Activated CD4-positive, alpha-beta T cell treated with anti-CD3 and anti-CD28 coated beads for 1 hour (primary cell): ENCODE results near the gene CDK13.
A peak's percentile ranks its signal among the peaks of the same experiment; 100 is the strongest.
"Not testable (repeated sequence)": the region's sequence is repeated elsewhere in the genome, so short reads cannot be mapped to it uniquely, and the experiment has no call there.

Experiments used
- DNase-seq: peaks from one replicate; pipeline ENCODE4 v3.0.0-alpha.2; 2020

CDK13 gene

GRCh38 chr7:39949971-39950472 is at the start of gene CDK13:
Gene CDK13 (plus strand): TSS chr7:39950256. CDS start chr7:39950642, 386 bp downstream.
- DNase-seq = peak; percentile 81

GRCh38 chr7:39904077-39904486 is 46.0 kb upstream of the CDK13 start:
- DNase-seq = no peak

DNA sequence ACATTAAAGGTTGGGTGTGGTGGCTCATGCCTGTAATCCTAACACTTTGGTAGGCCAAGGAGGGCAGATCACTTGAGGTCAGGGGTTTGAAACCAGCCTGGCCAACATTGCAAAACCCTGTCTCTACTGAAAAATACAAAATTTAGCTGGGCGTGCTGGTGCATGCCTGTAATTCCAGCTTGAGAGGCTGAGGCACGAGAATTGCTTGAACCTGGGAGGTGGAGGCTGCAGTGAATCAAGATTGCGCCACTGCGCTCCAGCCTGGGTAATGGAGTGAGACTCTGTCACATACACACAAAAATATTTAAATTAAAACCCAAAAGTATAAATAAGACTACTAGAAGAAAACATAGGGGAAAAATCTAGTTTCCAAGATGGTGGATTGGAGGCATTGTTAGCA is 41.9 kb upstream of the CDK13 start:
- no peak for DNase-seq

DNA sequence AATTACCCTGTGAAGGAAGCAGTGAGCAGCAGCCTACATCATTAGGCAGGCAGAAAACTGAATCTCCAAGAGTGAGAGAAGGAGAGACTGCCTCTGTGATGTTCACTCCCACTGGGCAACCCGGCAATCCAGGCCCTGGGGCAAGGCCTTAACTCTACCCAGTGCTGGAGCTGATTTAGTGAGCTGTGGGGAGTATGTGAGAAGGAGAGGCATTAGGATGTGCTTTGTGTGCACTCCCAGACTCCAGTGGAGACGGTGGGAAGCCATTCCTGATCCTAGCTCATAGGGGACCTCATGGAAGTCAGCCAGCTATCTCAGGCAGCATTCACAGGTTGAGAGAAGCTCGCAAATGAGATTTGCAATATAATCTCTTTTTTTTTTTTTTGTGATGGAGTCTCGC is 41.1 kb upstream of the CDK13 start:
- no peak for DNase-seq

GRCh38 chr7:39909526-39909925 is 40.5 kb upstream of the CDK13 start:
- no peak for DNase-seq

GRCh38 chr7:39910108-39910869 is 39.8 kb upstream of the CDK13 start:
- no peak for DNase-seq

- DNase-seq = no peak
Observed at GRCh38 chr7:39911167-39911566, 38.9 kb upstream of the CDK13 start.

DNA sequence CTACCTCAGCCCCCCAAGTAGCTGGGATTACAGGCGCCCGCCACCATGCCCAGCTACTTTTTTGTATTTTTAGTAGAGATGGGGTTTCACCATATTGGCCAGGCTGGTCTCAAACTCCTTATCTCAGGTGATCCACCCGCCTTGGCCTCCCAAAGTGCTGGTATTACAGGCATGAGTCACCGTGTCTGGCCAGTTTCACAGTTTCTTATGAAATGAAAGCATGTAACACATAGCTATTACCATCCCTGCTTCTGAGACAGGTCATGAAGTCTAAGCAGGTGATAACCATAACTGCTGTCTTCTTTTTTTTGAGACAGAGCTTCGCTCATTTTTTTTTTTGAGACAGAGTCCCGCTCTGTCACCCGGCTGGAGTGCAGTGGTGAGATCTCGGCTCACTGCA is 34.2 kb upstream of the CDK13 start:
- DNase-seq = not testable (repeated sequence)

DNA sequence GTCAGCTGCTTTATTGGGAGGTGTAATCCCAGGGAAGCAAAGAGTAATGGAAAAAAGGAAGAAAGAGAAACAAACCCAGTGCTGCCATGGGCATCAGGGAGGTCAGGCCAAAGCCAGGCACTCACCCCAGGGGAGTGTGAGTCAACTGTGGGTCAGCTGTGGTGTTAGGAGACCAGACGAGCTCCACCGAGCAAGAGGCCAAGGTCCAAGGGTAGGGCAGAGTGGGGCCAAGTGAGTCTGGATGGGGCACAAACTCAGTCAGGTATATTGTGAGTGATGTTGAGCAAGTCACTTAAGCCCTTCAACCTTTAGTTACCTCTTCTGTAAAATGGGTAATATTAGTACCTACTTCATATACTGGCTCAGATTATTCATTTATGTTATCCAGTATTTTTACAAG is 30.4 kb upstream of the CDK13 start:
- no peak for DNase-seq

- no peak for DNase-seq
Observed at GRCh38 chr7:39921506-39922175, 28.4 kb upstream of the CDK13 start.

DNA sequence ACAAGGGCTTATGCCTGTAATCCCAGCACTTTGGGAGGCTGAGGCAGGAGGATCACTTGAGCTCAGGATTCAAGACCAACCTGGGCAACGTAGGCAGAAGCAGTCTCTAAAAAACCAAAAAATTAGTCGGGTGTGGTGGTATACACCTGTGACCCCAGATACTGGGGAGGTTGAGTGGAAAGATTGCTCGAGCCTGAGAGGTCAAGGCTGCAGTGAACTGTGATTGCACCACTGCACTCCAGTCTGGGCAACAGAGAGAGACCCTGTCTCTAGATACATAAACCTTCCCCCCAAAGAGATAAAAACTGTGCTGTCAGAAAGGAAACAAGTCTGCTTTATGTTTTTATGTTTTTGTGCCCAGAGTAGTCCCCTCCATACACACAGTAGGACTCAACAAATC is 27.5 kb upstream of the CDK13 start:
- DNase-seq = no peak

GRCh38 chr7:39923091-39923490 is 27.0 kb upstream of the CDK13 start:
- no peak for DNase-seq

DNA sequence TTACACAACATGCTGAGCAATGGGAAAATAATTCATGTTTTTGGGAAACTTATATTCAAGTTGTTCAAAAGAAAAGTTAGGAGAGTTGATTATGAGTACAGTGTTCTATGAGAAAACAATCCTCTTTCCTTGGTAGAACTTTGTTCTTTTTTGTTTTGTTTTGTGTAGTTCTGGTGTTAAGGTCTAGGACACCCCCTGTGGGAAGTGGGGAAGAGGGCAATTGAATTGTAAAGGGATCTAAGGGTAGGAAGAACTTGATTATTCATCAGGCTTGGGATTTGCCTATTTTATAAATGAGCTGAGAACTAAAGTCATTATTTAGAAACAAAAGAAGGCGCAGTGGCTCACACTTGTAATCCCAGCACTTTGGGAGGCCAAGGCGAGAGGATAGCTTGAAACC is 25.9 kb upstream of the CDK13 start:
- DNase-seq = no peak

- no peak for DNase-seq
Observed at GRCh38 chr7:39926111-39926510, 23.9 kb upstream of the CDK13 start.

GRCh38 chr7:39927018-39927417 is 23.0 kb upstream of the CDK13 start:
- DNase-seq = no peak

DNA sequence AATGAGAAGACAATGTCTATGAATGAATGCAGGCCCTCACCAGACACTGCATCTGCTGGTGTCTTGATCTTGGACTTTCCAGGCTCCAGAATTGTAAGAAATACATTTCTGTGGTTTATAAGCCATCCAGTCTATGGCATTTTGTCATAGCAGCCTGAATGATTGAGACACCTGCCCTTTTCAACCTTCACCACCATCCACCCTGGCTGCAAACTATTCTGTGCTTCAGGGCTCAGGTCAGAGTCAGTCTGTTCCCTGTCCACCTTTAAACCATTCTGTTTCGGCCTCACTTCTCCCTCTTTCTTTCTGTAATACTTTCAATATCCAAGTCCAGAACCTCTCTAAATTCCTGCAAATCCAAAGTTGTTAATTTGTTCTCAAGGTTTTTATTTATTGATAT is 15.9 kb upstream of the CDK13 start:
- DNase-seq = no peak

DNA sequence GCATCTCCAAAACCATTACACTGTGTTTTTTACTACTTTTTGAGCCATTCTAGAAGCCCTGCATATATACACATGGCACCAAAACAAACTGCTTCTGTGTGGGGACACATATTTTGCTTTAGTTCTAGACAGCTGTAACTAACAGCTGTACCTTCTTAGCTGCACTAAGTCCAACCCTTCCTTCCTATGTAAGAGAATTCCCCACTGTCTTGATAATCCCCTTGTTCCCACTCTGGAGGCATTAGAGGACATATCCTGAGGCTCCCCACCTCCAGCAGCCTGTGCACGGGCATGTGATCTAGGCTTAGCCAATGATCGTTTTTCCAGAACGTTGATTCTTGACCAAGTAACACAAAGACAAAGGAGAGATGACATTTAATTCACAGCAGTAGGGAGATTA is 13.3 kb upstream of the CDK13 start:
- no peak for DNase-seq

DNA sequence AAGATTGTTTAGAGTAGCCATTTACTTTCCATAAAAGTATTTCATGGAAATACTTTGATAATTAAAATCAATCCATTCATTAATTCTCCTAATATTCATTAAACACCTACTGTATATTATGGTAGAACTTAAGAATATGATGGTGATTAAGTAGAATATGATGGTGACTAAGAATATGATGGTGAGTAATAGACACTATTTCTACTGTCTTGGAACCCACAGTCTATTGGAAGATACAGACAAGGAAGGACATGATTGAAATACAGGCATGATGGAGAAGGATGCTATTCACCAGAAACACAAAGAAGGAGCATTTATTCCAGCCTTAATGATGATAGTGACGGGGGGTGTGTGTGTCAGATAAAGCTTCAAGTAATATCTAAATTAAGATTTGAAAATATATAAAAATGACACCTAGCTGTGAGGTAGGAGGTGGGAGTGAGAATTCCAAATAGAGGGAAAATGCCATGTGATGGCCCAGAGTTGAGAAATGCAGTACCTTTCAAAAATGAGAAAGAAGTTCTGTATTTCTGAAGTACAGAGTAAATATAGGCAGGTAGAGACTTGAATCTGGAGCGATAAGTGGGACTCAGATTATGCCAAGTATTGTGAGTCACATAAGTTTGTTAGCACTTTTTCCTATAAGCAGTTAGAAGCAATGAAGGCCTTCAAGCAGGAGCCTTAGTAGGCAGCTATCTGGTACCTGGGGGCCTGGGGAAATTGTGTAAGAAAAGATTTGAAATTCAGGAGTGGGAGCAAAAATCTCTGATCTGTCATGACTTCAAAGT is 12.5 kb upstream of the CDK13 start:
- no peak for DNase-seq

- DNase-seq = no peak
Observed at GRCh38 chr7:39942883-39943282, 7.2 kb upstream of the CDK13 start.

DNA sequence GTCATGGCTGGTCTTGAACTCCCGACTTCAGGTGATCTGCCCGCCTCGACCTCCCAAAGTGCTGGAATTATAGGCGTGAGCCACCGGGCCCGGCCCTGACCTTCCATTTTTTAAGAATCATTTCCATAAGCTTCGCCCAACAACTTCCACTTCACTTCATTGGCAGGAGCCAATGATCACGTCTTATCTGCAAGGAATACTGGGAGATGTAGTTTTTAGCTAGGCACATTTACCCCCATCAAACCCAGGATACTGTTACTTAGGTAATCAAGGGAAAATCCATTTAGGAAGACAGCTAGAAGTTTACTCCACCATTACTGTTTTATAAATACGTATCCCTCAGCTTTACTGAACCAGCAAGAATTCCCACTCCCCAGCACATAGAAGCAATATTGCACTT is 3.4 kb upstream of the CDK13 start:
- no peak for DNase-seq

GRCh38 chr7:39948375-39948955 is 1.6 kb upstream of the CDK13 start:
- DNase-seq = no peak

GRCh38 chr7:39948956-39949928 is 814 bp upstream of the CDK13 start:
- DNase-seq = peak; percentile 98
